GM21360 (cell line): ENCODE measurements around the gene POU2AF1.

Experiments used
- ATAC-seq: cut with Tn5 transposase; IDR thresholded peaks from one replicate; pipeline ENCODE4 v1.9.1; 2021; ENCODE audit warnings: mild to moderate bottlenecking, moderate library complexity; ENCODE audit not compliant: unreplicated experiment

The POU2AF1 gene

DNA sequence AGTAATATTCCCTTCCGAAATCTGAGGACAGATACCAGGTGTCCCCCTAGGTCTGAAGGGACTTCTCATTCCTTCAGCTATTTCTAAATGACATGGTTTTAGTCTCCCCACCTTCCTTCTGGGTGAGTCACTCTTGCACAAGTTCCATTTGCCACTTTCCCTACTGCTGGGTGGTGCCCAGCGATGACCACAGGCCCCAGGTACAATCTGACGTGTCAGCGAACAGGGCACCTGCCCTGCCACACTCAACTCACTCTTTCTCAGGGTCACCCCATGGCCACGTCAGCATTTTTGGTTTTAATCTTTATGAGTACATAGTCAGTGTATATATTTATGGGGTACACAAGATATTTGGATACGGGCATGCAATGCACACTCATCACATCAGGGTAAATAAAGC is 17.2 kb downstream of the POU2AF1 start:
- no peak for ATAC-seq

DNA sequence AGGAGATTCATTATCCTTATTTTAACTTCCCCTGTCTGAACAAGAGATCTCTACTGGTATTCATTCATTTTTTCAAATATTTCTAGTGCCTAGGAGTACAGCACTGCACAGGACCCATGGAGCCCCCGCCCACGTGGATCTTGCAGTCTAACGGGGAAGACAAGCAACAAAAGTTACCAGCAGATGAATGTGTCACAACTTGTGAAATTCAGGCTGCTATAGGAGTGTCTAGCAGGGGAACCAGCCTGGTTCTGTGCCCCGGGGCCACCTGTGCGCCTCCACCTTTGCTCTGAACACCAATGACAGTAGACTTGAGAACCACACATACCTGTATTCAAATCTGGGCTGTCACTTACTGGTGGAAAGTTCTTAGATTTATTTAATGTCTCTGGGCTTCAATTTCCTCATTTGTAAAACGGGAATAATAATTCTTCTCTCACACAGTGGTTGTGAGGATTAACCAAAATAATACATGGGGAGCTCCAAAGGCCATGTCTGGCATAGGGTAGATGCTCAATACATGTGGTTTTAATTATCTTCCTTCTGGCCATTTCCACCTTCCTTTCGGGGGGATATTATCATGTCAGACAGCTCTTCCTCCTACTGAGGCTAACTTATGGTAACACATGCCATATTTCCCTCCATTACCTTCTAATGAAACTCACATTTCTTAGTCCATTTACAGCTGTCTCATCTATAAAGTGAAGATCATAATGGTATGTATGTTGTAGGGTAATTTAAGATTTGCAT is 17.8 kb downstream of the POU2AF1 start:
- ATAC-seq: no peak

DNA sequence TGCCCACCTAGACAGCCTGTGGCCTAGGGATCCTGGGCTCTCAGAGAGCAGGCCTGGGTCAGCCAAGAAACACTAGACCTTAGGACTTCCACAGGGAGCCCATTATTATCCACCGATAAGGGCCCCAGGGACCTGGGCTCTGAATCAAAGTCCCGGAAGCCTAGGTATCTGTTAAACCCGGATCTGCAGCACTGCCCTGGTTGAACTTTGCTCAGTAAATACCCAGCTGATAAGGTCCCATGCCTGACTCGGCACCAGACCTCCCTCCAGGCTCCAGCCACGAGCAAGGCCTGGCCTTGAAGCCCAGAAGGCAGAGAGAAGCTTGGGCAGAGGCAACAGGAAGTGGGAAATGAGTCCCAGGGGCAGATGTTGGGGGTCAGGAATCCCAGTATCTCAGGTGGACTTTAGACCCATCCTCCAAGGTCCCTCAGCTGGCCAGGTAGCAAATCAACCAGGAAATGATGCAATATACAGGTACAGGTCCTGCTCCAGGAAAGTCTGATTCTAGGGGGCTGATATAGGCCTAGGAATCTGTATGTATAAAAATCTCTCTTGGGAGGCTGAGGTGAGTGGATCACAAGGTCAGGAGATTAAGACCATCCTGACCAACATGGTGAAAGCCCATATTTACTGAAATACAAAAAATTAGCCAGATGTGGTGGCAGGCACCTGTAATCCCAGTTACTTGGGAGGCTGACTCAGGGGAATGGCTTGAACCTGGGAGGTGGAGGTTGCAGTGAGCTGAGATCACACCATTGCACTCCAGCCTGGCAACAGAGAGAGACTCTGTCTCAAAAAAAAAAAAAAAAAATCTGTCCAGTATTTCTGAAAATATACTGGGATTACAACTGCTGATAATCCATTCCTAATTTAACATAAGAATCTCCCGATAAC is 18.7 kb downstream of the POU2AF1 start:
- ATAC-seq: no peak

DNA sequence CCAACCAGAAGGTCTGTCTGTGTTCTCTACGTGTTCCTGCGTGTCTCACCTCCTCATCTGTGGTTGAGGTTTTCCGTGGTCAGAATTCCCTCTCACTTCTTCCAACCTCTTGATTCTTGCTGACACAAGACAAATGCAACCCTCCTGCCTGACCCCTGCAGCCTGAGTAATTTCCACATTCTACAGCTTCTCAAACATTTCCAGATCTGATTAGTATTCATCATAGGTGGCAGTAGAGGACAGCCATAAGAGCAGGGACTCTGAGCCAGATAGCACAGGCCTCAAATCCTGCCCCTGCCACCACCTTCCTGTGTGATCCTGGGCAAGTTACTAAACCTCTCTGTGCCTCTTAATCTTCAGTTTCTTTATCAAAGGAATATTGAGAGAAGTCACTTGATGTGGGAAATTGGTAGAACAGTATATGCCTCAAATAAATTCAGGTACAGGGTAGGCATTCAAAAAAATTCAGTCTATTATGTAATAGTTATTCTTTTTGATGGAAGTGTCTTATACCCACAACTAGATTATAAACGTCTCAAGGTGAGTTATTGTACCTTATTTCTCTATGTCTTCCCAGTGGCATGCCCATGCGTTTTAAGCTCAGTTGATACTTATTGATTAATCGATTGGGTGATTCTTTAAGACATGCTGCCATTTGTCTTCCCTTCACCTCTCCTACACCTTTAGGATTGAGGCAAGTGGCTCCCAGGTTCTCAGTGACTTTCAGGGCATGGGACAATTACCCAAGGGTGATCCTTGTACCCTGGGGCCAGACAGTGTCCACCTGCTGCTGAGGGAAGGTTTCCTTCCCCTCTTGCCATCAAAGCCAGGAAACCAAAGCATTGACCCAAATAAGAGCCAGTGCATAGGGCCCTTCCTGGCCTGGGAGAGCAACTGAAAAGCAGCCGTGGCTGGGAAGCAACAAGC is 19.6 kb downstream of the POU2AF1 start:
- ATAC-seq: no peak

DNA sequence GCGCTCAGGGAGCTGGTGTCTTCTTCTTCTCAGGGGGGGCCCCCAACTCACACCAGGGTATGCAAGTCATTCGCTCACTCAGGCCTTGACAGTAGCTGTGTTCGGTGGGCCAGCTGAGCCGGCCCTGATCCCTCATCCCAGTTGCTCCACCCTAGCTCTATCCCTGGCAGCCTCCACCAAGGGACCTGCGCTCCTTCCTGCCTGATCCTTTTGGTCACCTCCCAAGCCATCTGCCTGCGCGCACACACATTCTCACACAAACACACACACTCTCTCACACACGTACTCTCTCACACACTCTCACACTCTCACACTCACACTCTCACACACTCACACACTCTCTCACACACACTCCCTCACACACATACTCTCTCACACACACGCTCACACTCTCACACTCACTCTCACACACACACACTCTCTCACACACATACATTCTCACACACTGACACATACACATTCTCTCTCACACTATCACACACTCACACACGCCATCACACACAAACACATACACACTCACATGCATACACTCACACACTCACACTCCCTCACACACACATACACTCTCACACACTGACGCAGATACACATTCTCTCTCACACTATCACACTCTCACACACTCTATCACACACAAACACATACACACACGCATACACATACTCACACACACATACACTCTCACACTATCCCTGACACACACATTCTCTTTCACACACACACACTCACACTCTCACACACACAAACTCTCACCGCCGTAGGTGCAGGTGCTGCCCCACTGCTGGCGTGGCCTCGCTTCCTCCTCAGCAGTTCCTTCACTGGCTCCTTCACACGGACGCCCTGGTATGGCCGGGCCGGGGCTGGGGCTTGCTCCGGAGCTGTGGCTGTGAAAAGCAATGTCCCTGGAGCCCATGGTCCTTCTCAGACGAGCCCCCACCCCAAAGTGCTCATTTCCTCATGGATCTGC is 20.8 kb downstream of the POU2AF1 start:
- no peak for ATAC-seq

DNA sequence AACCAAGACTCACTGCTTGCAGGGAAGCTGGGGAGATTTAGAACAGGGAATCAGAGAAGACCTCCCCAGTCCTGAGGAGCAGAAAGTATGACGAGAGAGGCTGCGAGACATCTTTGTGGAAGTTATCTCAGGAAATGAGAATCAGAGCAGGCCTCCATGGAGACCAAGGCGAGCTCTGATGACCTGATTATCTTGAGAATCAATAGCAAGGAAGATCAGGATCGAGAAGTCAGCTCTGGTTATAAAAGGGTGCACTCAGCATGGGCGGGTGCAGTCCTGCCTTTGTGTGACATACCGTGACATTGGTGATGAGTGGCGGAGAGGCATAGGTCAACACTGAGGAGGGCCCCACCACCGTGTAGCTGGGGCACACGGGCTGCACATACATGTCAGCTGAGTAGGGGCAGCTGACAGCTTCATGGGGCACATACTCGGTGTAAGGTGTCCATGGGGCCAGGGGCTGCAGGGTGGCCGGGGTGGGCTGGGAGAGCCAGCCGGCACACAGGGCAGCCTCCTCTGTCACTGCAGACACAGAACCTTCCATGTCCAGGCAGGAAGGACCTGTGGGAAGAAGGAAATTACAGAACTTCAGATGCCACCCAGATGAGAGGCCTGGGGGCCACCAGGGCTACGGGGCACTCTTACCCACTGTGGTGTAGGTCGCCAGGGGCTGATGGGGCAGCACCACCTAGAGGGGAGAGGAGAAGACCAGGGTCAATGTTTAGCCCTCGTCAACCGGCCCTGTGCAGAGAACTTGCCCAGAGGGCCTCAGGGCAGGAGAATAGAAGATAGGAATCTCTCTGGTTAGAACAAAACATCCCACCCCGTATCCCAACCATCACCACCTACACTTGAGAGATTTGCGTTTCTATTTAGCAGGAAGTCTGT is 21.7 kb downstream of the POU2AF1 start:
- no peak for ATAC-seq

DNA sequence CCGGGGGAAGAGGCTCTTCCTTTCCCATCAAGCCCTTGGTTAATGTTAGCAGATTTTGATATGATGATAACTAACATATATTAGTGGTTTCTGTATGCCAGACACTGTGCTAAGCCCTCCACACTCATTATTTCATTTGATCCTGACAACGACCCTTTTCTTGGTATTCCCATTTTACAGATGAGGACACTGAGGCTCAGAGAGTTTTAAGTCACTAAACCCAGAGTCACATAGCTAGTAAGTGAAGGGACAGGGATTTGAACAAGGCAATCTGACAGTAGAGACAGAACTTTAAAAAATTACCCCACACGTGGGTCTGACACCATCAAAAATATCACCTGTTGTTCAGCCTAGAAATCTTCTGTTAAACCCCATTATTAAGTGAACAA is 22.4 kb downstream of the POU2AF1 start:
- no peak for ATAC-seq

DNA sequence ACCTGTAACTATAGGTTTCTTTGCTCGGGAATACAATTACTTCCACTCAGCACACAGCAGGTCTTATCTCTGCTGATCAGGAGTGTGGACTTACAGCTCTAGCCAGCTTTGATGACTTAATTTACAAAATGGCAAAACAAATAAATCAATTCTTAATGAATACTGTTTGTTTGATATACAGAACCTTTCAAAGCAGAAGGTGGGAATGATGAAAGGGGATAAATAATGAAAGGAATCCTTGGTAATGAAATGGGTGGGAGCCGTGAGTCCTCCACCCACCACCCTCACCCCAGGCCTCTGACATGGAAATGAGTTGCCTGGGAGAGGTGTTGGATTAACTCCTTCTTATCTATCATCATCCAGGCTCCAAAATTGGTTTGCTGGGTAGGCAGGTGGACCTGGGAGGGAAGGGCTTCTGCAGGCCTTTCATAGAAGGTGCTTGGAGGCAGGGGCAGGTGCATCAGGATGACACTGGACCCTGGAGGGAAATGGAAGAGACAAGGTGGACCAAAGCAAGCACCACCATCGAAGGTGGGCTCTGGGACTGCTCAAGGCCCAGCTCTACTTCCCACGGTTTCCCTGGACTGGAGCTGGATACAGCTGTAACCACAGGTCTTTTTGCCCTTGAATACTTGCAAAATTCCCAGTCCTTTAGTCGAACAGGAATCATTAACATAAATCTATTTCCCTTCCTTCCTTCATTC is 23.0 kb downstream of the POU2AF1 start:
- no peak for ATAC-seq

DNA sequence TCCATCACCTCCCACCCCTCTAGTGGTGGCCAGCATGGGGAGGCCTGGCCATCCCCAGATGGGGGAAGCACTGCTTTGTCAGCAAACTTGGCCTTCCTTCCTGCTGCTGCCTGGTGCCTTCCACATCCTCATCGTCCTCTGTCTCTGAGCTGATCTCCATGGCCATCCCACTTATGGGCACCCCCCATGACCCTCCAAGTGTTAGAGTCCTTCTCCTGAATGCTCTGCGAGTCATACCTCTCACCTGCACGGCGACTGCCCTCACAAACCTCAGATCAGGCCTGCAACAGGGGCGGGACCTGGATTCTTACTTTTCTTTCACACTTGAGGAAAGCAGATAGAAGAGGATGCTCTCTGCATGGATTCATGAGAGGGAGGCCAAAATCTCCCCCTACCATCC is 24.0 kb downstream of the POU2AF1 start:
- ATAC-seq: no peak

DNA sequence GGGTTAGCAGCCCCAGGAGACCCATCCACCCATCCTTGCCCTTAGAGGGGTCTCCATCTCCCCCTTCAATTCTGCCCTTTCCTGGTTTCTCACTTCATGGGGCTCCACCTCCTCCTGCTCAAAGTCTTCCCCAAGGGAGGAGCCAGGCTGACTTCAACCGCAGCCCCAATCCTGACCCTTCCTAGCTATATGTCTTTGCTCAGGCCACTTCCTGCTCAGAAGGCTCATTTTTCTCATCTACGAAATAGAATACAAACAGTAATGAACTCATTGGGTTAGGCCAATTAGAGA is 24.5 kb downstream of the POU2AF1 start:
- ATAC-seq: no peak

DNA sequence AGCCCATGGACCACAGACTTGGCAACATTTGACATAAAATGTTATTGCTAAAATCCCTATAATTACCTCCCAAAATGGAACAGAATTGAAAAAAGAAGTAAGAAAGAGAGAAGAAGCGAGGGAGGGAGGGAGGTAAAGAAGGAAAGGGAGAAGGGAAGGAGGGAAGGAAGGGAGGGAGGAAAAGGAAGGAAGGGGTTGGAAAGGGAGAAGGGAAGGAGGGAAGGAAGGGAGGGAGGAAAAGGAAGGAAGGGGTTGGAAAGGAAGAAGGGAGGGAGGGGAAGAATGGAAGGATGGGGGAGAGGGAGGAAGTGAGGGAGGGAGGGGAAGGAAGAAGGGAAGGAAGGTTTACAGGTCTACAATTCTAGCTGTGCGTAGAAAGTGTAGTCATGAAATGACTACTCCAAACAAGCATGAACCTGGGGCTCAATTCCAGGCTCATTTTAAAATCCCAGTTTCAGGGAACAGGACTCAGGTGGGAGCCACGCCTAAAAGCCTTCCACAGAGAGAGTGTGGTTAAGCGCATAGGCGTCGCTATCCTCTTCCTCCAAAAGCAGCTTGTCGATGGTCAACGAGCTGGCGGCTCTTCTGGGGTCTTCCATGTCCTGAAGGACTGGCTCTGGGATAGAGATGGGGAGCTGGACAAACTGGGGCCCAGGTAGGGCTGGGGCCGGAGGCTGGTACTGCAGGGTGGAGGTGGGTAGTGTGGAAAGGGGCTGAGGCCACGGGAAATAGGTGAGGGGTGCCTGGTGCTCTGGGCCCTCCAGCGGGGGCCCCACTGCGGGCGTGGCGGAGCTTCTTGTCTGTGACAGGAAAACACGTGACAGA is 25.1 kb downstream of the POU2AF1 start:
- ATAC-seq: no peak

DNA sequence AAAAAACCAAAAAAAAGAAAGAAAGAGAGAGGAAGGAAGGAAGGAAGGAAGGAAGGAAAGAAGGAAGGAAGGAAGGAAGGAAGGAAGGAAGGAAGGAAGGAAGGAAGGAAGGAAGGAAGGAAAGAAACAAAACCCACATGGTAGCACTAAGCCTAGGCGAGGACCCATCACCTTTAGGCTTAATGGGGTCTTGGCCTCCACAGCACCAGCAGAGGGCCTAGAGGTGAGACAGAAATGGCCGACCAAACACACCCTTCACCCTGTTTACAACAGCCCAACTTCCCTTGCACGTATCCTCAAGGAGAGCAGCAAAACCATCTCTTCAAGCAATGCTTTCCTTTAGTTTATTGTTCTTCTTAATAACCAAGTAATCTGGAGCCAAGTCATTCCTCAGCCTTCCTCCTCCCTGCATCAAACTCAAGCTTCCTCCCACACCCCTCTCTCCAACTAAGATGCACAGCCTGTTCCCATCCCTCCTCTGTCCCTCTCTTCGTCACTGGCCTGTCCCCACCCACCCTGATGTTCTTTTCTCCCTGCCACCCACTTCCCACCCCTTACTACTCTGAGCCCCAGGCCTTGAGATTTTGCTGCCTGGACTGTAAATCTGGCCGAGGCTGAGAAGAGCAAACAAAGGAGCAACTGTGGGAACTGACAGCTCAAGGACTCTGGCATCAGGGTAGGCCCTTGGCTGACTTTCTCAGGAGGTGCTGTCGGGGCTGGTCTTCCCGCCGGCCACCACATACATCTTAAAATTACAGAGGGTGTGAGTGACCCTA is 26.0 kb downstream of the POU2AF1 start:
- no peak for ATAC-seq

DNA sequence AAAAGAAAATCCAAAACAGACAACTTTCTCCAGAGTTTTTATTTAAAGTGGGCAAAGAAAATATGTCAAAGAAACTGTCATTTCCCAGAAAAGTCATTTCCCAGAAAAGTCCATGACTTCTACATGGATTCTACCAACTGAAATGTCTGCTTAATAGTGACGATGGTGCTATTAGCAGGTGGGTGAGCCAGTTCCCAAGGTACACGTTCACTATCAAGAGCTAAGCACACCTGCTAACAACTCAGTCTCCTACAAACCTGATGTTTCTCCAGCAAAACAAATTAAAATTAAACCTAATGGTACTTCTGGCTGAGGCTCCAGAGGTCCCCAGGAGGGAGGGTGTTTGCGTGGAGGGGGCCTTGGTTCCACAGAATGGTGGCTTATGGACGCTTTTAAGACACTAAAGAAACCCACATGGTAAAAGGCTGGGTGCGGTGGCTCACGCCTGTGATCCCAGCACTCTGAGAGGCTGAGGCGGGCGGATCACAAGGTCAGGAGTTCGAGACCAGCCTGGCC is 26.8 kb downstream of the POU2AF1 start:
- ATAC-seq: no peak

DNA sequence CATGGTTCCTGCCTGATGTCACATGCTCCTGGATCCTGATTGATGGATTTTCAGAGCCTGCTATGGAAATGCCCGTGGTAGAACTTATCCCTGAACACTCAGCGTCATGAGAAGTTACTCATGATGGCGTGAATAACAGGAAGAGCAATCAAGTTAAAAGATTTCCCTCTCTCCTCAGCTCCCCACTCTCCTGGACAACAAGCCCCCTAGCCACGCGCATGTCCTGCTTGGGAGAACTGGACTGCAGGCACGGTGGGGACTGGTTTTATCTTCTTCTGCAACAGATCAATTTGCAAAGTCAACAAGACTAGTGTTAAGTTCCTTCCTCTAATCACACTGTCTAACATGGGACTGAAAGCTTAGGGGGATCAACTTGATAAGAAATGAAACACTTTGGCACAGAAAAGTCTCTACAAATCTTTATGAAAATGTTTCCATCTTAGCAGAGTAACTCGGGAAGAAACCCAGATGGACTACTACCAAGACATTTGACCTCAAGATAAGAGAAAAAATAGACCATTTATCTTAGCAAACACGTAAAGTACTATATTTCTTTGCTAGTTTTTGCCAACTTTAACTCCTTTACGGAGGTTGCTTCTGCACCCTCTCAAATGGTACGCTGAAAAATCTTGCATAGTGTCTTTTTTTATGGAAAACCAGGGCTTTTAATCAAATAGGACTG is 27.6 kb downstream of the POU2AF1 start:
- ATAC-seq: no peak

DNA sequence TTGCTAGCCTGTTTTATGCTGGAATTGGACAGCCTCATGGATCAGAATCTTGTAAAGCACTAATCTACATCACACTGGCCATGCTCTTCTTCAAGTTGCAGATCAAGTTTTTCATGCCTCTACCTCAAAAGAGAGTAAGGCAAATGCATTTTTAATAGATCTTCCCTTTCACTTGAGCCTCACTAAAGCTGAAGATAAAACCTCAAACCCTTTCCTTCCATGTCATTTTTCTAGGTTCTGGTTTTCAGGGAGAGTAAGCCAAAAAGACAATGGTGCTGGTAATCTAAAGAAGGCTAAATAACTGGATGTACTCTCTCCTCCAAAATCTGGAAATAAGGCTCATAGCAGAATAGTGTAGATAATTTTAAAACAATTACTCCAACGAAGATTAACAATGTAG is 28.3 kb downstream of the POU2AF1 start:
- no peak for ATAC-seq

DNA sequence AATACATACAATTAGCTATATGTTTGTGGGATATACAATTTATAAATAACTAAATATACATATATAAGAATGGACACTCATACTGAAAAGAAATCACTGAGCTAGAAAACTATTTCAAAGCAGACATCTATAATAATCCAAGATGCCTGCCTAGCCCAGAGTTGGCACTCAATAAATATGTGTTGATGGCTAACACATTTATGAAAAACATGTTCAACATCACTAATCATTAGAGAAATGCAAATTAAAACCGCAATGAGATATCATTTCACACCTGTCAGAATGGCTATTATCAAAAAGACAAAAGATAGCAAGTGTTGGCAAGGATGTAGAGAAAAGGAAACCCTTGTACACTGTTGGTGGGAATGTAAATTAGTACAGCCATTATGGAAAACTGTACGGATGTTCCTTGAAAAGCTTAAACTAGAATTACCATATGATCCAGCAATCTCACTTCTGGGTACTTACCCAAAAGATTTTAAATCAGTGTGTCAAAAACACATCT is 29.8 kb downstream of the POU2AF1 start:
- ATAC-seq: no peak
